SK-N-SH treated with all-trans-retinoic acid at 6 μM for 48 hours (cell line): Measurements from ENCODE around the gene CRLF1.
A peak's percentile ranks its signal among the peaks of the same experiment; 100 is the strongest.

Source experiments
- ATAC-seq: fragments of 200-7000 bp; cut with Tn5 transposase; 3 replicates; pipeline ENCODE4 v1.9.1; 2020; ENCODE audit warnings: mild to moderate bottlenecking, moderate library complexity
- BACH2 ChIP-seq: fragments of 250-450 bp; sonication (Bioruptor Pico); IDR thresholded peaks from 2 replicates; pipeline ENCODE4 v1.9.0; 2021; ENCODE audit warnings: mild to moderate bottlenecking, borderline replicate concordance
- CSDC2 ChIP-seq: fragments of 250-450 bp; sonication (Bioruptor Pico); IDR thresholded peaks from 2 replicates; pipeline ENCODE4 v1.5.0; 2020; ENCODE audit warnings: mild to moderate bottlenecking, moderate library complexity
- ESRRG ChIP-seq: fragments of 250-450 bp; sonication (Bioruptor Pico); IDR thresholded peaks from 2 replicates; pipeline ENCODE4 v1.6.1; 2021; ENCODE audit warnings: mild to moderate bottlenecking
- GLIS3 ChIP-seq: fragments of 250-450 bp; sonication (Bioruptor Pico); IDR thresholded peaks from 2 replicates; pipeline ENCODE4 v1.5.0; 2020; ENCODE audit warnings: mild to moderate bottlenecking, moderate library complexity
- ISL1 ChIP-seq: fragments of 250-450 bp; sonication (Bioruptor Pico); IDR thresholded peaks from 2 replicates; pipeline ENCODE4 v2.1.2; 2022; ENCODE audit warnings: mild to moderate bottlenecking, moderate library complexity
- OSR1 ChIP-seq: fragments of 250-450 bp; sonication (Bioruptor Pico); IDR thresholded peaks from 2 replicates; pipeline ENCODE4 v1.8.0; 2022; ENCODE audit warnings: moderate library complexity, mild to moderate bottlenecking, inconsistent platforms
- PPARA ChIP-seq: fragments of 250-450 bp; sonication (Bioruptor Pico); IDR thresholded peaks from 2 replicates; pipeline ENCODE4 v1.5.0; 2020; ENCODE audit warnings: mild to moderate bottlenecking, borderline replicate concordance
- RARB ChIP-seq: fragments of 250-450 bp; sonication (Bioruptor Pico); IDR thresholded peaks from 2 replicates; pipeline ENCODE4 v1.8.0; 2021; ENCODE audit warnings: mild to moderate bottlenecking, moderate library complexity
- SNAI2 ChIP-seq: fragments of 250-450 bp; sonication (Bioruptor Pico); IDR thresholded peaks from 2 replicates; pipeline ENCODE4 v1.5.0; 2020; ENCODE audit warnings: mild to moderate bottlenecking, moderate library complexity
- TCF4 ChIP-seq: fragments of 250-450 bp; sonication (Bioruptor Pico); IDR thresholded peaks from 2 replicates; pipeline ENCODE4 v1.8.0; 2021; ENCODE audit warnings: mild to moderate bottlenecking, moderate library complexity, borderline replicate concordance
- ZC3H10 ChIP-seq: fragments of 250-450 bp; sonication (Bioruptor Pico); IDR thresholded peaks from 2 replicates; pipeline ENCODE4 v1.5.1; 2021; ENCODE audit warnings: mild to moderate bottlenecking, moderate library complexity
- ZFP3 ChIP-seq: fragments of 250-450 bp; sonication (Bioruptor Pico); IDR thresholded peaks from 2 replicates; pipeline ENCODE4 v1.5.0; 2020; ENCODE audit warnings: mild to moderate bottlenecking, moderate library complexity
- ZNF565 ChIP-seq: fragments of 450-650 bp; formaldehyde crosslinking; conservative IDR thresholded peaks from 2 replicates; pipeline ENCODE4 v1.5.0; 2020; ENCODE audit warnings: low read depth, mild to moderate bottlenecking, moderate library complexity
- ZNF70 ChIP-seq: fragments of 450-650 bp; formaldehyde crosslinking; IDR thresholded peaks from 2 replicates; pipeline ENCODE4 v1.5.0; 2020; ENCODE audit warnings: mild to moderate bottlenecking, moderate library complexity
- TF ChIP-seq, protein P1 (sequence below): fragments of 250-450 bp; sonication (Bioruptor Pico); IDR thresholded peaks from 2 replicates; pipeline ENCODE4 v1.5.1; 2020; ENCODE audit warnings: low read depth, mild to moderate bottlenecking, moderate library complexity
- TF ChIP-seq, protein P2 (sequence below): fragments of 250-450 bp; sonication (Bioruptor Pico); IDR thresholded peaks from 2 replicates; pipeline ENCODE4 v1.8.0; 2021; ENCODE audit warnings: low read depth, mild to moderate bottlenecking, moderate library complexity, borderline replicate concordance
- TF ChIP-seq, protein P3 (sequence below): fragments of 250-450 bp; sonication (Bioruptor Pico); IDR thresholded peaks from 2 replicates; pipeline ENCODE4 v1.5.1; 2021; ENCODE audit warnings: mild to moderate bottlenecking, moderate library complexity
- TF ChIP-seq, protein P4 (sequence below): fragments of 250-450 bp; sonication (Bioruptor Pico); IDR thresholded peaks from 2 replicates; pipeline ENCODE4 v1.8.0; 2020; ENCODE audit warnings: mild to moderate bottlenecking, moderate library complexity, borderline replicate concordance
- TF ChIP-seq, protein P5 (sequence below): fragments of 250-450 bp; sonication (Bioruptor Pico); IDR thresholded peaks from 2 replicates; pipeline ENCODE4 v1.5.0; 2020; ENCODE audit warnings: mild to moderate bottlenecking, moderate library complexity

CRLF1 gene

DNA sequence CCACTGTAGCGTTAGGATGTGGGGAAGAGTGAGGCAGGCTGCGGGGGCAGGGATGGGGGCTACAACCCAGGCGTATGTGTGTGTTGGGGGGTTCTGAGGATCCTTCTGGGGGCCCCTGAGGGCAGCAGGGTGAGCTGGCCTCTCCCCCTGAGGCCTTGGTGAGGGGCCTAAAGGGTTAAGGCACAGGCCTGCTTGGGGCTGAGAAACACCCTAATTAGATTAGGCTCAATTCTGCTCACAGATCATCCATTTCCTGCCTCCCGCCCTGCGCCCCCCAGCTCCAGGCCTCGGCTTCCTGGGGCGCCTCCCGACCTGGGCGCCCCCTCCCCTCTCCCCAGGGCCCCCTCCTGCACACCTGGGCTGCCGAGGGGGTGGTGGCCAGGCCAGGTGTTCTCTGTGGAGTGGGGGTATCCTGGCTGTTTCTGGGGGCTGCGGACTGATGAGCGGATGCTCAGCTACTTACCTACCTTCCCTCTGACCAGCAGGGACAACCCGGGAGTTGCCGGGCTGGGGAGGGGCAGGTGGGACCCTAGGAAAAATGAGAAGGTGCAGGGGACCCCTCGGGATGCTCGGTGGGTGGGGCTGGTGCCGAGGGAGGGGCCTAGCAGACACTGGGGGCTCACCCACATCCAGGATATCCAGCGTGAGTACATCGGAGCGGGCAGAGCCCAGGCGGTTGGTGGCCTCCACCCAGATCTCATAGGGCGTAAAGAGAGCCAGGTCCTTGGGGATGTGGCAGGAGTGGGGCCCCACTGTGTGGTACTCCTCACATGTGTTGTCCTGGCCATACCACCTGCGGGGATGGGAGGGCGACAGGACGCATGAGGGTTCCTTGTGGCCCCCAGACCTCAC is 8.6 kb downstream of the CRLF1 start (continued):
- TF ChIP-seq, protein P1, sequence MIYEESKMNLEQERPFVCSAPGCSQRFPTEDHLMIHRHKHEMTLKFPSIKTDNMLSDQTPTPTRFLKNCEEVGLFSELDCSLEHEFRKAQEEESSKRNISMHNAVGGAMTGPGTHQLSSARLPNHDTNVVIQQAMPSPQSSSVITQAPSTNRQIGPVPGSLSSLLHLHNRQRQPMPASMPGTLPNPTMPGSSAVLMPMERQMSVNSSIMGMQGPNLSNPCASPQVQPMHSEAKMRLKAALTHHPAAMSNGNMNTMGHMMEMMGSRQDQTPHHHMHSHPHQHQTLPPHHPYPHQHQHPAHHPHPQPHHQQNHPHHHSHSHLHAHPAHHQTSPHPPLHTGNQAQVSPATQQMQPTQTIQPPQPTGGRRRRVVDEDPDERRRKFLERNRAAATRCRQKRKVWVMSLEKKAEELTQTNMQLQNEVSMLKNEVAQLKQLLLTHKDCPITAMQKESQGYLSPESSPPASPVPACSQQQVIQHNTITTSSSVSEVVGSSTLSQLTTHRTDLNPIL (CRISPR knock-in tag) = no peak
- no peak for TF ChIP-seq RARB (CRISPR knock-in tag)
- no peak for TF ChIP-seq ISL1 (CRISPR knock-in tag)
- TF ChIP-seq ZC3H10 (CRISPR knock-in tag) = no peak
- no peak for TF ChIP-seq OSR1
- no peak for TF ChIP-seq ESRRG (CRISPR knock-in tag)
- TF ChIP-seq ZNF70 = no peak

DNA sequence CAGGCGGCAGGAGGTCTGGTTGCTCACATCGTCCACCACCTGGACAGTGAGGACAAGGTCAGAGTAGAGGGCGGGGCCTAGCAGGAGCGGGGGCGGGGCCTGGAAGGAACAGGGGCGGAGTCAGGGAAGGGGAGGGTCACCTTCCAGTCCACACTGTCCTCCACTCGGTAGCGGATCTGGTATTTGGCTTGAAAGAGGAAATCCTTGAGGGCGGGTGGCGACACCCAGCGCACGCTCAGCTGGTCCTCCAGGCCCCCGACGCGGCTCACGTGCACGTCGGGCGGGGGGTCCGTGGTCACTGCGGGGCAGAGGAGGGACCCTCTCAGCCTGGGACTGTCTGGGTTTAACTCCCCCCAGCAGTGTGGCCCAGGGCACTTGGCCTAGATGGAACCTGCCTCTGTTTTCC is 9.8 kb downstream of the CRLF1 start:
- TF ChIP-seq ZNF70 = no peak
- TF ChIP-seq, protein P2, sequence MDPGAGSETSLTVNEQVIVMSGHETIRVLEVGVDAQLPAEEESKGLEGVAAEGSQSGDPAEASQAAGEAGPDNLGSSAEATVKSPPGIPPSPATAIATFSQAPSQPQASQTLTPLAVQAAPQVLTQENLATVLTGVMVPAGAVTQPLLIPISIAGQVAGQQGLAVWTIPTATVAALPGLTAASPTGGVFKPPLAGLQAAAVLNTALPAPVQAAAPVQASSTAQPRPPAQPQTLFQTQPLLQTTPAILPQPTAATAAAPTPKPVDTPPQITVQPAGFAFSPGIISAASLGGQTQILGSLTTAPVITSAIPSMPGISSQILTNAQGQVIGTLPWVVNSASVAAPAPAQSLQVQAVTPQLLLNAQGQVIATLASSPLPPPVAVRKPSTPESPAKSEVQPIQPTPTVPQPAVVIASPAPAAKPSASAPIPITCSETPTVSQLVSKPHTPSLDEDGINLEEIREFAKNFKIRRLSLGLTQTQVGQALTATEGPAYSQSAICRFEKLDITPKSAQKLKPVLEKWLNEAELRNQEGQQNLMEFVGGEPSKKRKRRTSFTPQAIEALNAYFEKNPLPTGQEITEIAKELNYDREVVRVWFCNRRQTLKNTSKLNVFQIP (CRISPR knock-in tag) = no peak
- no peak for TF ChIP-seq SNAI2
- TF ChIP-seq ISL1 (CRISPR knock-in tag) = no peak
- TF ChIP-seq, protein P3, sequence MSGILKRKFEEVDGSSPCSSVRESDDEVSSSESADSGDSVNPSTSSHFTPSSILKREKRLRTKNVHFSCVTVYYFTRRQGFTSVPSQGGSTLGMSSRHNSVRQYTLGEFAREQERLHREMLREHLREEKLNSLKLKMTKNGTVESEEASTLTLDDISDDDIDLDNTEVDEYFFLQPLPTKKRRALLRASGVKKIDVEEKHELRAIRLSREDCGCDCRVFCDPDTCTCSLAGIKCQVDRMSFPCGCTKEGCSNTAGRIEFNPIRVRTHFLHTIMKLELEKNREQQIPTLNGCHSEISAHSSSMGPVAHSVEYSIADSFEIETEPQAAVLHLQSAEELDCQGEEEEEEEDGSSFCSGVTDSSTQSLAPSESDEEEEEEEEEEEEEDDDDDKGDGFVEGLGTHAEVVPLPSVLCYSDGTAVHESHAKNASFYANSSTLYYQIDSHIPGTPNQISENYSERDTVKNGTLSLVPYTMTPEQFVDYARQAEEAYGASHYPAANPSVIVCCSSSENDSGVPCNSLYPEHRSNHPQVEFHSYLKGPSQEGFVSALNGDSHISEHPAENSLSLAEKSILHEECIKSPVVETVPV (CRISPR knock-in tag) = no peak
- TF ChIP-seq, protein P1 (CRISPR knock-in tag) = no peak
- TF ChIP-seq PPARA (CRISPR knock-in tag) = no peak
- TF ChIP-seq BACH2 (CRISPR knock-in tag) = no peak
- no peak for TF ChIP-seq TCF4 (CRISPR knock-in tag)
- no peak for TF ChIP-seq ZFP3 (CRISPR knock-in tag)
- no peak for TF ChIP-seq ZC3H10 (CRISPR knock-in tag)
- no peak for TF ChIP-seq ESRRG (CRISPR knock-in tag)
- no peak for TF ChIP-seq RARB (CRISPR knock-in tag)
- TF ChIP-seq GLIS3 (CRISPR knock-in tag) = no peak
- TF ChIP-seq ZNF565 (CRISPR knock-in tag) = no peak
- no peak for TF ChIP-seq CSDC2 (CRISPR knock-in tag)
- TF ChIP-seq, protein P4, sequence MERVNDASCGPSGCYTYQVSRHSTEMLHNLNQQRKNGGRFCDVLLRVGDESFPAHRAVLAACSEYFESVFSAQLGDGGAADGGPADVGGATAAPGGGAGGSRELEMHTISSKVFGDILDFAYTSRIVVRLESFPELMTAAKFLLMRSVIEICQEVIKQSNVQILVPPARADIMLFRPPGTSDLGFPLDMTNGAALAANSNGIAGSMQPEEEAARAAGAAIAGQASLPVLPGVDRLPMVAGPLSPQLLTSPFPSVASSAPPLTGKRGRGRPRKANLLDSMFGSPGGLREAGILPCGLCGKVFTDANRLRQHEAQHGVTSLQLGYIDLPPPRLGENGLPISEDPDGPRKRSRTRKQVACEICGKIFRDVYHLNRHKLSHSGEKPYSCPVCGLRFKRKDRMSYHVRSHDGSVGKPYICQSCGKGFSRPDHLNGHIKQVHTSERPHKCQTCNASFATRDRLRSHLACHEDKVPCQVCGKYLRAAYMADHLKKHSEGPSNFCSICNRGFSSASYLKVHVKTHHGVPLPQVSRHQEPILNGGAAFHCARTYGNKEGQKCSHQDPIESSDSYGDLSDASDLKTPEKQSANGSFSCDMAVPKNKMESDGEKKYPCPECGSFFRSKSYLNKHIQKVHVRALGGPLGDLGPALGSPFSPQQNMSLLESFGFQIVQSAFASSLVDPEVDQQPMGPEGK (CRISPR knock-in tag) = no peak
- TF ChIP-seq, protein P5, sequence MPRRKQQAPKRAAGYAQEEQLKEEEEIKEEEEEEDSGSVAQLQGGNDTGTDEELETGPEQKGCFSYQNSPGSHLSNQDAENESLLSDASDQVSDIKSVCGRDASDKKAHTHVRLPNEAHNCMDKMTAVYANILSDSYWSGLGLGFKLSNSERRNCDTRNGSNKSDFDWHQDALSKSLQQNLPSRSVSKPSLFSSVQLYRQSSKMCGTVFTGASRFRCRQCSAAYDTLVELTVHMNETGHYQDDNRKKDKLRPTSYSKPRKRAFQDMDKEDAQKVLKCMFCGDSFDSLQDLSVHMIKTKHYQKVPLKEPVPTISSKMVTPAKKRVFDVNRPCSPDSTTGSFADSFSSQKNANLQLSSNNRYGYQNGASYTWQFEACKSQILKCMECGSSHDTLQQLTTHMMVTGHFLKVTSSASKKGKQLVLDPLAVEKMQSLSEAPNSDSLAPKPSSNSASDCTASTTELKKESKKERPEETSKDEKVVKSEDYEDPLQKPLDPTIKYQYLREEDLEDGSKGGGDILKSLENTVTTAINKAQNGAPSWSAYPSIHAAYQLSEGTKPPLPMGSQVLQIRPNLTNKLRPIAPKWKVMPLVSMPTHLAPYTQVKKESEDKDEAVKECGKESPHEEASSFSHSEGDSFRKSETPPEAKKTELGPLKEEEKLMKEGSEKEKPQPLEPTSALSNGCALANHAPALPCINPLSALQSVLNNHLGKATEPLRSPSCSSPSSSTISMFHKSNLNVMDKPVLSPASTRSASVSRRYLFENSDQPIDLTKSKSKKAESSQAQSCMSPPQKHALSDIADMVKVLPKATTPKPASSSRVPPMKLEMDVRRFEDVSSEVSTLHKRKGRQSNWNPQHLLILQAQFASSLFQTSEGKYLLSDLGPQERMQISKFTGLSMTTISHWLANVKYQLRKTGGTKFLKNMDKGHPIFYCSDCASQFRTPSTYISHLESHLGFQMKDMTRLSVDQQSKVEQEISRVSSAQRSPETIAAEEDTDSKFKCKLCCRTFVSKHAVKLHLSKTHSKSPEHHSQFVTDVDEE (CRISPR knock-in tag) = no peak
- peak; percentile 59 for ATAC-seq
